C4-2B (cell line): ENCODE data around the gene ZNRF1.

Experiments used
- H3K27ac ChIP-seq: fragments of 450-650 bp; 2 replicates; pipeline ENCODE4 v1.5.1; 2017
- ZFX ChIP-seq: fragments of 450-650 bp; IDR thresholded peaks from 2 replicates; pipeline ENCODE4 v1.6.1; 2017
- TF ChIP-seq, protein P1 (sequence below): fragments of 450-650 bp; conservative IDR thresholded peaks from 2 replicates; pipeline ENCODE4 v1.5.1; 2017; ENCODE audit warnings: mild to moderate bottlenecking

ZNRF1 gene

DNA sequence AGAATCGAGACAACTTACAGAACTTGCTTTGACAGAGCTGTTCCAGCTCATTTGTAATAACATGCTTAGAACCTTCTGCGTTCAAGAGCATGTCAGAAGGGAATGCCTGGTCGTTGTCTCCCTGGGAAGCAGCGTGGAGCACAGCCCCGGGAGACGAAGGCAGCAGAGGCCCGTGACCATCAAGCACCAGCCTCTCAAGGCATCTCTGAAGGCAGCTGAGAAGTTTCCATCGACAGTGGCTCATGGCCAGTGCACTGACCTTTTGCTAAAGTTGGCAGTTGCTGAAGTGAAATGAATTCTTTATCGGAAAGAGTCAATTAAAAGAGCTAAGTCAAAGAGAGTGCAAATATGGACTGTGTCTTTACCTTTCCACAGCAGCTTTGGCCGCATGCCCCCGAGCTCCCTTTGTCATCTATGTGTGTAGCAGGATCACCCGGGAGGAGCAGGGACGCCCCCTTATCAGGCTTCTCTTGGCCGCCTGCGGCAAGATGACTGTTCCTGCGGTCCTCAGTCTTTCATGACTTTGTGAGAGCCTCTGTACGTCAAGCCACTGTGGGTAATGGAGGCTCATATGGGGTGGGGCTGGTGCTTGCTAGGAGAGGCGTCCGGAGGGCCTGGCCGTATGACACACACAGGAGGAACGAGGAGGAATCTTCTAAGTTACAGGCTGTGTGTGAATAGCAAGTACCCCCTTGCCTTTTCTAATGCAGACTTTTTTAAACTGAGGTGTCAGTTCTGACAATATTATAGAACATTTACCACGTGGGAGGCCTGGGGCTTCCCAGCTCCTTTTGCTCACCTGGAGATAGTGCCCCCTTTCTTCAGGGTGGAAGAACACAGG lies 63.5 kb downstream of the ZNRF1 start:
- TF ChIP-seq ZFX, result no peak
- TF ChIP-seq, protein P1, sequence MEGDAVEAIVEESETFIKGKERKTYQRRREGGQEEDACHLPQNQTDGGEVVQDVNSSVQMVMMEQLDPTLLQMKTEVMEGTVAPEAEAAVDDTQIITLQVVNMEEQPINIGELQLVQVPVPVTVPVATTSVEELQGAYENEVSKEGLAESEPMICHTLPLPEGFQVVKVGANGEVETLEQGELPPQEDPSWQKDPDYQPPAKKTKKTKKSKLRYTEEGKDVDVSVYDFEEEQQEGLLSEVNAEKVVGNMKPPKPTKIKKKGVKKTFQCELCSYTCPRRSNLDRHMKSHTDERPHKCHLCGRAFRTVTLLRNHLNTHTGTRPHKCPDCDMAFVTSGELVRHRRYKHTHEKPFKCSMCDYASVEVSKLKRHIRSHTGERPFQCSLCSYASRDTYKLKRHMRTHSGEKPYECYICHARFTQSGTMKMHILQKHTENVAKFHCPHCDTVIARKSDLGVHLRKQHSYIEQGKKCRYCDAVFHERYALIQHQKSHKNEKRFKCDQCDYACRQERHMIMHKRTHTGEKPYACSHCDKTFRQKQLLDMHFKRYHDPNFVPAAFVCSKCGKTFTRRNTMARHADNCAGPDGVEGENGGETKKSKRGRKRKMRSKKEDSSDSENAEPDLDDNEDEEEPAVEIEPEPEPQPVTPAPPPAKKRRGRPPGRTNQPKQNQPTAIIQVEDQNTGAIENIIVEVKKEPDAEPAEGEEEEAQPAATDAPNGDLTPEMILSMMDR, result no peak
- H3K27ac ChIP-seq, result no peak overlapping the region

DNA sequence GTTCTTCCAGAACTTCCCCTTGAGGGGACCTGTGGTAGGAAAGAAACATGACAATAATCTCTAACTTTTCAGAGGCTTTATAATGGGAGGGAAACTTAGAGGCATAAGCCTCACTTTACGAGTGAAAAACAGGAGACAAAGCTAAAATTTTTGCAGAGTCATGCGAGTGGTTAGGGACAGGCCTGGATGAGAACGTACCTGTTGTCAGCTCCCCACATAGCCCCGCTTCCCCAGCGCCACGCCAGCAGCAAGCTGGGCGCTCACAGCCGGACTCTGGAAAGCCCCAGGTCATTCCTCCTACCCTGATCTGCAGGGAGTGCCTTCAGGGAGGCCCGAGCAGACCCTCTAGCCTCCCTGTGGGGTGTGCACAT lies 64.1 kb downstream of the ZNRF1 start:
- TF ChIP-seq, protein P1, result no peak
- no peak for TF ChIP-seq ZFX
- H3K27ac ChIP-seq, result no peak overlapping the region

DNA sequence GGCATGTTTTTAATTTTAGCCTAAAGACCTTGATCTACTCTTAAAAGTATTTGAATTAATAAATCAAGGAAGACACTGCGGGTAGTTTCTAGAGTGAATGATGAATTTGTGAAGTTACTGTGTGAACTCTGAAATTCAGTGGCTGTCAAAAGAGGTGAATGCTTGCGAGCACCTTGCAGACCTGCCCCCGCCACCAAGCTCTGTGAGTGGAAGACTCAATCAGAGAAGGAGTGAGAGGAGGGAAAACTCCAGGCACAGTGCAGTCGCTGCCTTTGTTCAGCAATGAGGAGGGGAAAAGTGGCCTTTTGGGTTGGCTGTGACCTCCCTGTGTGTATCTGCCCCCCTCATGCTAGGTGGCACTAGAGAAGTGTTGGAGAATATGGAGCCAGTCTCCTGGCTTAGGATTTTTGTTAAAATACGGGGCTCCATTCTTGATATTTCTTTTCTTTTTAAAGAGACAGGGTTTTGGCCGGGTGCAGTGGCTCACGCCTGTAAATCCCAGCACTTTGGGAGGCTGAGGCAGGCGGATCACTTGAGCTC lies 64.8 kb downstream of the ZNRF1 start:
- TF ChIP-seq, protein P1, result no peak
- TF ChIP-seq ZFX, result no peak
- no peak overlapping the region for H3K27ac ChIP-seq

DNA sequence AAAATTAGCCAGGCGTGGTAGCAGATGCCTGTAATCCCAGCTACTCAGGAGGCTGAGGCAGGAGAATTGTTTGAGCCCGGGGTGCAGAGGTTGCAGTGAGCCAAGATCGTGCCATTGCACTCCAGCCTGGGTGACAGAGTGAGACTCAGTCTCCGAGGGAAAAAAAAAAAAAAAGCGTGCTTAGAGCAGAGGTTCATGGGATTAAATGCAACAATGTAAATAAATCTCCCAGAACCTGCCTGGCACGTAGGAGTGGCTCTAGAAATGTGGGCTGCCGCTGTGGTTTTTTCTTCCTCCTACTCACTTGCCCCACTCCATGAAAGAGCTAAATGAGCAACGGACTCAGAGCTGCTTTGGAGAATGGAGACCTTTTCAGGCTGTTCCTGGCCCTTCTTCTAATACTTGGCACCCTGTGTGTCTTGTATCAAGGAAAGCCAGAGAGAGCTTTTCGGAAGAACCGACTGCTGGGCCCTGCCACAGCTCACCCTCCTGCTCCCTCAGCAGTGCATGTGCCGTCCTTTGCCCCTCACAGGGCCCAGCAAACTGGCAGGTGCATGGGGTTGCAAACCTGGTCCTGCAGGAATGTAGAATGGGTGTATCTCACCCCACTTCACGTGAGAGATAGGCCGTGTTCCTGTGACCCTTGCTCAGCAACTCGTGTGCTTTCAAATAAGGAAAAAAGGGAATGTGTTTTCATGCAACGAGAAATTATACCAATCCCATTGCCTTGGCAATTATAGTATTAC lies 65.8 kb downstream of the ZNRF1 start:
- no peak overlapping the region for H3K27ac ChIP-seq
- TF ChIP-seq, protein P1, result no peak
- no peak for TF ChIP-seq ZFX

DNA sequence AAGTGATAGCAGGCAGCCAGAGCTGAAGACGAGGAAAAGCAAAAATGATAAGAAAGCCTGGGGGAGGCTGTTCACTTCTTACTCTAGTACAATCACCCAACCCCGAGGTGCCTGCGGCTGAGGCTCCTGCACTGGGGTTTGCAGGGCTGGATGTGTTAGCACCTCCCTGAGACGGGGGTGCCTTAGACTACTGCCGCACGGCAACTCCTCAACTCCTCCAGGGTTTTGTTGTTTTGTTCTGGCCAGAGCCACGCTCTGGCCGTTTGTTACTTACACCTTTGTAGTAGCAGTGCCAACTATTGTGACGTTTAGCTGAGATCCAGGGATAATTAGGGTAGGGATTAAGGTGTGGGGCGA lies 66.3 kb downstream of the ZNRF1 start:
- no peak overlapping the region for H3K27ac ChIP-seq
- TF ChIP-seq, protein P1, result no peak
- no peak for TF ChIP-seq ZFX

DNA sequence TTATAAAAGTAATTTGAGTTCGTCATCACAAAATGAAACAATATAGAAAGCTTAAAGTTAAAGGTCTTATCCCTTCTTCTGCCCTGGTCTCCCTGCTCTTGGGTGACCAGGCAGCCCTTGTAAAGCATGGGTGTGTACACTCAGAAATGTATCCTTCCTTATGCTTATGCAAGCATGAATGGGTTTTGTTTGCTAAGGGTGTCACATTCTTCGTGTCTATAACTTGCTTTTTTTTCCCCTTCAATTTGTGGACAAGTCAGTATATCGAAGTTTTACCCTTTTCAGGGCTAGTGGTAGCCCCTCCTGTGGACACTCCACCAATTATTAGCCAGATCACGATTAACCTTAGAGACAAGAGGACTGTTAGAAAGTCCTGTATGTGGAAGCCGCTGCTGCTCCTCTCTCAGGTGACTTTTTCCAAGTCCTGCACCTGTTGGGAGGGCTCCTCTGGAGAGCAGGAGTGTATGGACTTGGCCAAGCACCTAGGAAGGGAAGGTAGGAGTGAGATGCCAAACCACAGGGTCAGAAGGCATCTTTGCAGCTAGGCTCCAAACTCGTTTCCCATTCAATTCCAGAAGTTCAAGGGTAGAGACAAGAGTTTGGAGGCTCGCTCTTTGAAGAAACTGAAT lies 66.8 kb downstream of the ZNRF1 start:
- no peak overlapping the region for H3K27ac ChIP-seq
- TF ChIP-seq, protein P1, result no peak
- no peak for TF ChIP-seq ZFX
